ENCODE measurements around the gene MBNL1. TPM values are rescaled to one million over a fixed set of nuclear protein-coding genes. Genes with fewer than 3 reads are reported as not detected.

MBNL1 gene
- total RNA-seq, 1 experiment from 2014 or later = 200 TPM

DNA sequence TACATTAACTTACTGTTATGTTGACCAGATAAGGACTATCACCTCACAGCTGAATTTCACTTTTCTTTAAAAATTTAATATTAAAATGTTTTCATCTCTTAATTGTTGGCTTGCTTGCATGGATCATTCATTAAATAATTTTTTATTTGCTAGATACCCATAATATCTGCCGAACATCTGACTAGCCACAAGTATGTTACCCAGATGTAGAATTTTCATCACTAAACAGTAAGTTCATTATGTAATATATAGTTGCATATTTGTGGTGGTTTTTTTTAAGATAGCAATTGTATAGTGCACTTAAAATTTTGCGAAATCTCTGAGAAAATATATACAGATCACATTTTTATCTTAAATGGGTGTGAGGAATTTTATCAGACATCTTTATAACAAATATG lies 190.4 kb downstream of the MBNL1 start:
- Histone ChIP-seq H3K9me3 (ENCODE audit: control insufficient read depth in 1 of 2, insufficient read depth in 1 of 2, low read depth in 1 of 2, low read length in 2 of 2) (no peaks in the 10 kb centered on the region), H3K4me1 (ENCODE audit: control insufficient read depth in 1 of 2, insufficient read depth in 2 of 2, low read length in 2 of 2) (no peaks in the 10 kb centered on the region), H3K9ac (ENCODE audit: low read length) (no peak overlapping the region), H3K9me2 (ENCODE audit: insufficient read depth) (no peaks in the 10 kb centered on the region), H3K27me3 (ENCODE audit: insufficient read depth, low read length) (no peaks in the 10 kb centered on the region), H4K20me1 (ENCODE audit: insufficient read depth) (no peaks in the 10 kb centered on the region), H3K79me2 (ENCODE audit: insufficient read depth, low read length) (peaks cover 29% of the 10 kb centered on the region), H2AFZ (ENCODE audit: low read depth, low read length, poor library complexity, severe bottlenecking) (no peak overlapping the region), H3K27ac (ENCODE audit: low read depth, low read length) (no peak overlapping the region), H3K4me2 (ENCODE audit: low read length) (no peak overlapping the region), H3K4me3 (replicated peaks in 1 of 2; ENCODE audit: low read depth in 1 of 2, low read length in 2 of 2) (no peak overlapping the region), H3K36me3 (ENCODE audit: control insufficient read depth in 1 of 2, insufficient read depth in 2 of 2, low read length in 2 of 2) (peaks cover 16 to 25% of the 10 kb centered on the region in 2 experiments)
- ChIA-PET CTCF (no interaction called here), POLR2A (no interaction called here), RAD21 (ENCODE audit: low non-redundant PET in 1 of 2, low total read pairs in 2 of 2, uncharacterized antibody in 2 of 2, unreplicated experiment in 2 of 2) (no interaction called here)
- intact Hi-C loops (cut with micrococcal nuclease) = no loop called here
- no TSS peak for BruUV-seq (replicated peaks)
- TF ChIP-seq EZH2phosphoT487 (IDR thresholded peaks at IDR 0.05; ENCODE audit: borderline replicate concordance) (no peak), ZNF274 (IDR thresholded peaks at IDR 0.05; ENCODE audit: low read depth, low read length) (no peak), YY1 (IDR thresholded peaks at IDR 0.05; ENCODE audit: extremely low read depth, insufficient replicate concordance, low read depth, low read length) (no peak), CEBPB (IDR thresholded peaks at IDR 0.05; ENCODE audit: low read depth) (no peak), EZH2 (IDR thresholded peaks at IDR 0.05) (no peak), RAD21 (IDR thresholded peaks at IDR 0.05; ENCODE audit: low read depth) (no peak), SRF (IDR thresholded peaks at IDR 0.05; ENCODE audit: low read depth) (no peak), JUND (IDR thresholded peaks at IDR 0.05) (no peak), POLR2A (IDR thresholded peaks at IDR 0.05; ENCODE audit: borderline replicate concordance, extremely low read depth, insufficient read depth, insufficient read length) (no peak)
- TF ChIP-seq, protein P1, sequence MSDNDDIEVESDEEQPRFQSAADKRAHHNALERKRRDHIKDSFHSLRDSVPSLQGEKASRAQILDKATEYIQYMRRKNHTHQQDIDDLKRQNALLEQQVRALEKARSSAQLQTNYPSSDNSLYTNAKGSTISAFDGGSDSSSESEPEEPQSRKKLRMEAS (IDR thresholded peaks at IDR 0.05) = no peak
- TF ChIP-seq, protein P2, sequence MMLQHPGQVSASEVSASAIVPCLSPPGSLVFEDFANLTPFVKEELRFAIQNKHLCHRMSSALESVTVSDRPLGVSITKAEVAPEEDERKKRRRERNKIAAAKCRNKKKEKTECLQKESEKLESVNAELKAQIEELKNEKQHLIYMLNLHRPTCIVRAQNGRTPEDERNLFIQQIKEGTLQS (IDR thresholded peaks at IDR 0.05) = no peak
- no peak for ATAC-seq
- no peak for DNase-seq (ENCODE audit: low read depth, low spot score)

DNA sequence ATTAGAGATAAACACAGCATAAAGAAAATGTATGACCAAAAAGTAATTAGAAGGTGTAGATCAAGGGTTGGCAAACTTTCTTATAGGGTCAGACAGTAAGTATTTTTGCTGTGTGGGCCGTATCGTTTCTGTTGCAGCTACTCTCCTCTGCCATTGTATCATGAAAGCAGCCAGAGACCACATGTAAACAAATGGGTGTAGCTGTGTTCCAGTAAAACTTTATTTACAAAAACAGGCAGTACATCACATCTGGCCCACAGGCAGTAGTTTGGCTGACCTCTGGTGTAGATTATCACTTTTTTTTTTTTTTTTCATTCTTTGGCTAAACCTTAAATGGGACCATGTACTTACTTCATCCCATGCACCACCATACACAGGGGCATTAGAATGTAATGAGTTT lies 190.8 kb downstream of the MBNL1 start:
- intact Hi-C loops (cut with micrococcal nuclease) = no loop called here
- TF ChIP-seq, protein P3, sequence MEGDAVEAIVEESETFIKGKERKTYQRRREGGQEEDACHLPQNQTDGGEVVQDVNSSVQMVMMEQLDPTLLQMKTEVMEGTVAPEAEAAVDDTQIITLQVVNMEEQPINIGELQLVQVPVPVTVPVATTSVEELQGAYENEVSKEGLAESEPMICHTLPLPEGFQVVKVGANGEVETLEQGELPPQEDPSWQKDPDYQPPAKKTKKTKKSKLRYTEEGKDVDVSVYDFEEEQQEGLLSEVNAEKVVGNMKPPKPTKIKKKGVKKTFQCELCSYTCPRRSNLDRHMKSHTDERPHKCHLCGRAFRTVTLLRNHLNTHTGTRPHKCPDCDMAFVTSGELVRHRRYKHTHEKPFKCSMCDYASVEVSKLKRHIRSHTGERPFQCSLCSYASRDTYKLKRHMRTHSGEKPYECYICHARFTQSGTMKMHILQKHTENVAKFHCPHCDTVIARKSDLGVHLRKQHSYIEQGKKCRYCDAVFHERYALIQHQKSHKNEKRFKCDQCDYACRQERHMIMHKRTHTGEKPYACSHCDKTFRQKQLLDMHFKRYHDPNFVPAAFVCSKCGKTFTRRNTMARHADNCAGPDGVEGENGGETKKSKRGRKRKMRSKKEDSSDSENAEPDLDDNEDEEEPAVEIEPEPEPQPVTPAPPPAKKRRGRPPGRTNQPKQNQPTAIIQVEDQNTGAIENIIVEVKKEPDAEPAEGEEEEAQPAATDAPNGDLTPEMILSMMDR (IDR thresholded peaks at IDR 0.05 in 2 of 3, conservative IDR thresholded peaks at IDR 0.05 in 1 of 3; ENCODE audit: borderline replicate concordance in 1 of 3, insufficient read depth in 1 of 3, low read depth in 2 of 3, low read length in 2 of 3) = no peak
- TF ChIP-seq ZNF274 (IDR thresholded peaks at IDR 0.05; ENCODE audit: low read depth, low read length) (no peak), POLR2AphosphoS5 (IDR thresholded peaks at IDR 0.05; ENCODE audit: low read depth, low read length) (no peak), POLR2A (IDR thresholded peaks at IDR 0.05; ENCODE audit: borderline replicate concordance, extremely low read depth, insufficient read depth, insufficient read length) (no peak), SIN3A (IDR thresholded peaks at IDR 0.05; ENCODE audit: low read depth) (no peak), SRF (IDR thresholded peaks at IDR 0.05; ENCODE audit: low read depth) (no peak), CEBPB (IDR thresholded peaks at IDR 0.05; ENCODE audit: low read depth) (no peak), FOSL1 (IDR thresholded peaks at IDR 0.05; ENCODE audit: low read depth) (no peak), EZH2phosphoT487 (IDR thresholded peaks at IDR 0.05; ENCODE audit: borderline replicate concordance) (no peak), SP1 (IDR thresholded peaks at IDR 0.05; ENCODE audit: low read depth) (no peak), EZH2 (IDR thresholded peaks at IDR 0.05) (no peak)
- TF ChIP-seq, protein P4, sequence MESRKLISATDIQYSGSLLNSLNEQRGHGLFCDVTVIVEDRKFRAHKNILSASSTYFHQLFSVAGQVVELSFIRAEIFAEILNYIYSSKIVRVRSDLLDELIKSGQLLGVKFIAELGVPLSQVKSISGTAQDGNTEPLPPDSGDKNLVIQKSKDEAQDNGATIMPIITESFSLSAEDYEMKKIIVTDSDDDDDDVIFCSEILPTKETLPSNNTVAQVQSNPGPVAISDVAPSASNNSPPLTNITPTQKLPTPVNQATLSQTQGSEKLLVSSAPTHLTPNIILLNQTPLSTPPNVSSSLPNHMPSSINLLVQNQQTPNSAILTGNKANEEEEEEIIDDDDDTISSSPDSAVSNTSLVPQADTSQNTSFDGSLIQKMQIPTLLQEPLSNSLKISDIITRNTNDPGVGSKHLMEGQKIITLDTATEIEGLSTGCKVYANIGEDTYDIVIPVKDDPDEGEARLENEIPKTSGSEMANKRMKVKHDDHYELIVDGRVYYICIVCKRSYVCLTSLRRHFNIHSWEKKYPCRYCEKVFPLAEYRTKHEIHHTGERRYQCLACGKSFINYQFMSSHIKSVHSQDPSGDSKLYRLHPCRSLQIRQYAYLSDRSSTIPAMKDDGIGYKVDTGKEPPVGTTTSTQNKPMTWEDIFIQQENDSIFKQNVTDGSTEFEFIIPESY (IDR thresholded peaks at IDR 0.05; ENCODE audit: extremely low read depth, insufficient replicate concordance, low read length) = no peak

More for the DNA sequence above, 190.8 kb downstream of the MBNL1 start:
- H3K27ac ChIP-seq (ENCODE audit: low read depth, low read length) = no peak overlapping the region
- H3K9me2 ChIP-seq (ENCODE audit: insufficient read depth) = no peaks in the 10 kb centered on the region
- H3K79me2 ChIP-seq (ENCODE audit: insufficient read depth, low read length) = peaks cover 25% of the 10 kb centered on the region
- ChIA-PET RAD21 (ENCODE audit: low non-redundant PET in 1 of 2, low total read pairs in 2 of 2, uncharacterized antibody in 2 of 2, unreplicated experiment in 2 of 2) (no interaction called here), POLR2A (no interaction called here), CTCF (no interaction called here)
- no TSS peak for BruUV-seq (replicated peaks)
- no peaks in the 10 kb centered on the region for H3K27me3 ChIP-seq (ENCODE audit: insufficient read depth, low read length)
- ATAC-seq = no peak
- DNase-seq (ENCODE audit: low read depth, low spot score) = no peak
- H3K4me1 ChIP-seq (ENCODE audit: control insufficient read depth in 1 of 2, insufficient read depth in 2 of 2, low read length in 2 of 2) = no peaks in the 10 kb centered on the region
- H3K9ac ChIP-seq (ENCODE audit: low read length) = no peak overlapping the region
- H3K36me3 ChIP-seq (ENCODE audit: control insufficient read depth in 1 of 2, insufficient read depth in 2 of 2, low read length in 2 of 2) = peaks cover 17 to 25% of the 10 kb centered on the region in 2 experiments
- H4K20me1 ChIP-seq (ENCODE audit: insufficient read depth) = no peaks in the 10 kb centered on the region
- no peak overlapping the region for H3K4me2 ChIP-seq (ENCODE audit: low read length)
- no peak overlapping the region for H3K4me3 ChIP-seq (replicated peaks in 1 of 2; ENCODE audit: low read depth in 1 of 2, low read length in 2 of 2)
- no peaks in the 10 kb centered on the region for H3K9me3 ChIP-seq (ENCODE audit: control insufficient read depth in 1 of 2, insufficient read depth in 1 of 2, low read depth in 1 of 2, low read length in 2 of 2)
- H2AFZ ChIP-seq (ENCODE audit: low read depth, low read length, poor library complexity, severe bottlenecking) = no peak overlapping the region
